ENCODE data around the gene PYROXD2. TPM values are rescaled to one million over a fixed set of nuclear protein-coding genes. Genes with fewer than 3 reads are reported as not detected.

PYROXD2 gene
- total and polyA plus RNA-seq, 2 experiments from 2014 or later: 1.3 to 2.6 TPM

GRCh38 chr10:98444314-98445006, 29.5 kb upstream of the PYROXD2 start:
- H3K4me1 Mint-ChIP-seq: peaks cover 5% of the 10 kb centered on the region; the same call in 2 of the 3 replicates
- no peak overlapping the region for H3K27ac Mint-ChIP-seq
- peaks cover 19% of the 10 kb centered on the region; the same call in 1 of the 2 replicates for H3K36me3 ChIP-seq (ENCODE audit: insufficient read depth)

GRCh38 chr10:98438715-98439114, 23.7 kb upstream of the PYROXD2 start:
- no peak overlapping the region for H3K4me3 ChIP-seq
- H3K27me3 Mint-ChIP-seq (ENCODE audit: insufficient read depth, low read depth, poor library complexity): peaks cover 1% of the 10 kb centered on the region
- H3K4me2 ChIP-seq: peak overlapping the region; percentile 32; the same call in 1 of the 2 replicates
- H3K4me3 Mint-ChIP-seq: no peak overlapping the region
- H3K36me3 Mint-ChIP-seq (ENCODE audit: low read depth): peaks cover 94% of the 10 kb centered on the region
- DNase-seq (ENCODE audit: low spot score): no peak
- ATAC-seq: peak; percentile 29; the same call in 1 of the 3 replicates
- no peak overlapping the region for H3K27ac ChIP-seq (ENCODE audit: low read depth)
- no peaks in the 10 kb centered on the region for H3F3A ChIP-seq (replicated peaks; ENCODE audit: low read depth)
- 0 out of 2 replicates have a peak, but pooled peaks cover 3% of the 10 kb centered on the region for H4K20me1 ChIP-seq (replicated peaks; ENCODE audit: insufficient read depth)
- H3K4me1 Mint-ChIP-seq: peaks cover 6% of the 10 kb centered on the region; the same call in 2 of the 3 replicates
- peaks cover 23% of the 10 kb centered on the region for H3K9me3 Mint-ChIP-seq
- H3K4me1 ChIP-seq (ENCODE audit: insufficient read depth): no peaks in the 10 kb centered on the region
- peaks cover 14% of the 10 kb centered on the region; the same call in 1 of the 2 replicates for H3K36me3 ChIP-seq (ENCODE audit: insufficient read depth)
- H2AFZ ChIP-seq: no peak overlapping the region
- no peaks in the 10 kb centered on the region for H3K27me3 ChIP-seq (ENCODE audit: insufficient read depth)
- no peak overlapping the region for H3K27ac Mint-ChIP-seq
- no peaks in the 10 kb centered on the region for H3K9me2 ChIP-seq (ENCODE audit: insufficient read depth)
- no peaks in the 10 kb centered on the region for H3K79me2 ChIP-seq (replicated peaks; ENCODE audit: insufficient read depth)
- TF ChIP-seq POLR2AphosphoS5 (IDR thresholded peaks at IDR 0.05; ENCODE audit: low read depth) (no peak), STAT1 (IDR thresholded peaks at IDR 0.05; ENCODE audit: unreplicated experiment) (no peak), REST (IDR thresholded peaks at IDR 0.05; ENCODE audit: unreplicated experiment) (no peak), ZNF114 (CRISPR knock-in tag; IDR thresholded peaks at IDR 0.05) (no peak), EZH2phosphoT487 (IDR thresholded peaks at IDR 0.05; ENCODE audit: unreplicated experiment) (no peak), CTCF (conservative IDR thresholded peaks at IDR 0.05; ENCODE audit: low read depth in 2 of 2) (no peak)

More at GRCh38 chr10:98444314-98445006, 29.5 kb upstream of the PYROXD2 start:
- no peak overlapping the region for H3K27ac ChIP-seq (ENCODE audit: low read depth)
- DNase-seq (ENCODE audit: low spot score): no peak
- no peaks in the 10 kb centered on the region for H4K20me1 ChIP-seq (replicated peaks; ENCODE audit: insufficient read depth)
- no peak overlapping the region for H3K4me3 ChIP-seq
- H3K4me2 ChIP-seq: no peak overlapping the region
- Mint-ChIP-seq H3K36me3 (ENCODE audit: low read depth) (peaks cover 57% of the 10 kb centered on the region), H3K27me3 (ENCODE audit: insufficient read depth, low read depth, poor library complexity) (peaks cover 5% of the 10 kb centered on the region), H3K4me3 (no peak overlapping the region; the same call in 2 of the 3 replicates), H3K9me3 (peaks cover 8% of the 10 kb centered on the region; the same call in 2 of the 3 replicates)
- no peaks in the 10 kb centered on the region for H3F3A ChIP-seq (replicated peaks; ENCODE audit: low read depth)
- peaks cover 5% of the 10 kb centered on the region; the same call in 1 of the 2 replicates for H3K9me2 ChIP-seq (ENCODE audit: insufficient read depth)
- H3K79me2 ChIP-seq (replicated peaks; ENCODE audit: insufficient read depth): peaks cover 5% of the 10 kb centered on the region; the same call in 1 of the 2 replicates
- no peak for TF ChIP-seq ZNF331 (CRISPR knock-in tag; IDR thresholded peaks at IDR 0.05; ENCODE audit: low read depth)
- no peak for TF ChIP-seq ETS1 (IDR thresholded peaks at IDR 0.05)
- no peak for TF ChIP-seq NANOG (IDR thresholded peaks at IDR 0.05; ENCODE audit: borderline replicate concordance)
- no peak for TF ChIP-seq CTCF (conservative IDR thresholded peaks at IDR 0.05; ENCODE audit: low read depth in 2 of 2)
- no peak for TF ChIP-seq STAT1 (IDR thresholded peaks at IDR 0.05; ENCODE audit: unreplicated experiment)
- TF ChIP-seq CREB1 (CRISPR knock-in tag; IDR thresholded peaks at IDR 0.05; ENCODE audit: low read depth): no peak
- H3K4me1 ChIP-seq (ENCODE audit: insufficient read depth): peaks cover 3% of the 10 kb centered on the region; the same call in 1 of the 2 replicates
- no peaks in the 10 kb centered on the region for H3K27me3 ChIP-seq (ENCODE audit: insufficient read depth)
- no peak overlapping the region for H2AFZ ChIP-seq
- ATAC-seq: no peak
